HCT116 (cell line): ENCODE results near the gene OR56A5. TPM values are rescaled to one million over a fixed set of nuclear protein-coding genes. Genes with fewer than 3 reads are reported as not detected.

ENCODE experiments used
- ATAC-seq: fragments of 200-7000 bp; cut with Tn5 transposase; 2 replicates; pipeline ENCODE4 v1.9.1; 2020; ENCODE audit warnings: mild to moderate bottlenecking, moderate library complexity
- Bru-seq: library from RNA; stranded (reverse); fragments of 400-500 nt; gene quantifications from one replicate; lab custom pipeline; 2021; lab: Mats Ljungman, UMichigan
- BruChase-seq, 2 experiments: library from RNA; stranded (reverse); fragments of 400-500 nt; gene quantifications; one replicate each; lab custom pipeline; 2021; lab: Mats Ljungman, UMichigan
- BruUV-seq: library from RNA; stranded (reverse); fragments of 400-500 nt; replicated peaks from 2 replicates; lab custom pipeline; 2021; lab: Mats Ljungman, UMichigan
- CTCF ChIA-PET: fragments of 300-600 bp; sonication (Branson Sonifier 250); formaldehyde crosslinking; loops from one replicate; lab custom pipeline; 2021; ENCODE audit warnings: antibody characterized with exemption; lab: Charles Lee
- POLR2A ChIA-PET: fragments of 300-600, 350-600 bp; sonication (Branson Sonifier 250); formaldehyde crosslinking; loops from one replicate; lab custom pipeline; 2021; ENCODE audit warnings: antibody characterized with exemption; lab: Charles Lee
- RAD21 ChIA-PET, 2 experiments: fragments of 300-600 bp; sonication (Branson Sonifier 250); formaldehyde crosslinking; loops; one replicate each; lab custom pipeline; 2023; ENCODE audit warnings: low total read pairs in 2 of 2; ENCODE audit not compliant: uncharacterized antibody in 2 of 2, unreplicated experiment in 2 of 2, low non-redundant PET in 1 of 2; lab: Charles Lee
- DNase-seq: peaks from one replicate; pipeline ENCODE4 v3.0.0-alpha.2; 2010; ENCODE audit warnings: low read depth, low spot score
- H2AFZ ChIP-seq: fragments of 200-600 bp; shearing (Covaris generic), sonication (generic); 2 replicates; pipeline ENCODE4 v1.6.1; 2017; ENCODE audit warnings: low read depth, mixed run types, mixed read lengths, antibody characterized with exemption, low read length; ENCODE audit not compliant: poor library complexity, severe bottlenecking
- H3K27ac ChIP-seq: 2 replicates; pipeline ENCODE4 v1.5.1; 2012; ENCODE audit warnings: low read depth, low read length
- H3K27me3 ChIP-seq: fragments of 200-600 bp; sonication (generic); 2 replicates; pipeline ENCODE4 v1.6.1; 2016; ENCODE audit warnings: mixed run types, low read length, mixed read lengths; ENCODE audit not compliant: insufficient read depth
- H3K36me3 ChIP-seq, 2 experiments: fragments of 200-500 bp in 1 of 2; fragments of 200-600 bp in 1 of 2; sonication (Bioruptor generic) in 1 of 2; sonication (generic) in 1 of 2; 2 replicates each; pipeline versions ENCODE4 v1.5.1 to v1.6.1; 2014 to 2016; ENCODE audit warnings: low read length in 2 of 2, inconsistent platforms in 1 of 2, mixed read lengths in 1 of 2, mixed run types in 1 of 2; ENCODE audit not compliant: insufficient read depth in 2 of 2, control insufficient read depth in 1 of 2
- H3K4me1 ChIP-seq, 2 experiments: fragments of 200-600 bp in 1 of 2; sonication (generic) in 1 of 2; 2 replicates each; pipeline versions ENCODE4 v1.5.1 to v1.6.1; 2012 to 2017; ENCODE audit warnings: low read length in 2 of 2, inconsistent platforms in 1 of 2, mild to moderate bottlenecking in 1 of 2, mixed read lengths in 1 of 2, mixed run types in 1 of 2, moderate library complexity in 1 of 2; ENCODE audit not compliant: insufficient read depth in 2 of 2, control insufficient read depth in 1 of 2
- H3K4me2 ChIP-seq: fragments of 200-600 bp; sonication (generic); 2 replicates; pipeline ENCODE4 v1.6.1; 2017; ENCODE audit warnings: mixed run types, low read length, mixed read lengths
- H3K4me3 ChIP-seq, 2 experiments: fragments of 200-600 bp in 1 of 2; sonication (generic) in 1 of 2; replicated peaks in 1 of 2; 2 replicates each; pipeline ENCODE4 v1.5.1; 2011 to 2016; ENCODE audit warnings: low read length in 2 of 2, control low read depth in 1 of 2, low read depth in 1 of 2, mild to moderate bottlenecking in 1 of 2, mixed read lengths in 1 of 2, mixed run types in 1 of 2
- H3K79me2 ChIP-seq: fragments of 200-600 bp; sonication (generic); 2 replicates; pipeline ENCODE4 v1.6.1; 2017; ENCODE audit warnings: mild to moderate bottlenecking, mixed run types, low read length, moderate library complexity, mixed read lengths; ENCODE audit not compliant: insufficient read depth
- H3K9ac ChIP-seq: fragments of 200-600 bp; sonication (generic); 2 replicates; pipeline ENCODE4 v1.6.1; 2016; ENCODE audit warnings: low read length, mixed read lengths
- H3K9me2 ChIP-seq: fragments of 200-600 bp; sonication (generic), shearing (Covaris generic); 2 replicates; pipeline ENCODE4 v1.6.1; 2017; ENCODE audit warnings: mixed run types, mild to moderate bottlenecking, moderate library complexity; ENCODE audit not compliant: insufficient read depth
- H3K9me3 ChIP-seq, 2 experiments: fragments of 200-500 bp in 1 of 2; fragments of 200-600 bp in 1 of 2; sonication (Bioruptor generic) in 1 of 2; sonication (generic) in 1 of 2; 2 replicates each; pipeline ENCODE4 v1.6.1; 2014 to 2017; ENCODE audit warnings: low read length in 2 of 2, mixed read lengths in 2 of 2, inconsistent platforms in 1 of 2, low read depth in 1 of 2, mild to moderate bottlenecking in 1 of 2, mixed run types in 1 of 2, moderate library complexity in 1 of 2; ENCODE audit not compliant: control insufficient read depth in 1 of 2, insufficient read depth in 1 of 2
- H4K20me1 ChIP-seq: fragments of 200-600 bp; sonication (generic), shearing (Covaris generic); 2 replicates; pipeline ENCODE4 v1.6.1; 2017; ENCODE audit warnings: mixed run types, mild to moderate bottlenecking, moderate library complexity; ENCODE audit not compliant: insufficient read depth
- ATF3 ChIP-seq: IDR thresholded peaks from 2 replicates; pipeline ENCODE4 v1.6.1; 2012
- CEBPB ChIP-seq: IDR thresholded peaks from 2 replicates; pipeline ENCODE4 v1.6.1; 2012; ENCODE audit warnings: low read depth
- CTCF ChIP-seq, 3 experiments: fragments of 200-600 bp in 1 of 3; sonication (generic) in 1 of 3; IDR thresholded peaks in 2 of 3; conservative IDR thresholded peaks in 1 of 3; 2 replicates each; pipeline ENCODE4 v1.5.1; 2012 to 2017; ENCODE audit warnings: low read depth in 2 of 3, low read length in 2 of 3, antibody characterized with exemption in 1 of 3, borderline replicate concordance in 1 of 3, control low read depth in 1 of 3, mild to moderate bottlenecking in 1 of 3, mixed read lengths in 1 of 3, mixed run types in 1 of 3, moderate library complexity in 1 of 3; ENCODE audit not compliant: insufficient read depth in 1 of 3
- EGR1 ChIP-seq: IDR thresholded peaks from 2 replicates; pipeline ENCODE4 v1.6.1; 2012; ENCODE audit warnings: low read depth
- ELF1 ChIP-seq: IDR thresholded peaks from 2 replicates; pipeline ENCODE4 v1.6.1; 2012; ENCODE audit warnings: low read depth, borderline replicate concordance
- EZH2 ChIP-seq: fragments of 200-600 bp; sonication (generic); IDR thresholded peaks from 2 replicates; pipeline ENCODE4 v1.6.1; 2017; ENCODE audit warnings: antibody characterized with exemption, mixed run types
- EZH2phosphoT487 ChIP-seq: fragments of 200-600 bp; IDR thresholded peaks from 2 replicates; pipeline ENCODE4 v1.6.1; 2018; ENCODE audit warnings: antibody characterized with exemption, borderline replicate concordance
- JUND ChIP-seq: IDR thresholded peaks from 2 replicates; pipeline ENCODE4 v1.6.1; 2012
- POLR2A ChIP-seq: IDR thresholded peaks from 2 replicates; pipeline ENCODE4 v1.7.0; 2011; ENCODE audit warnings: borderline replicate concordance; ENCODE audit not compliant: insufficient read depth, insufficient read length; ENCODE audit errors: extremely low read depth
- POLR2AphosphoS5 ChIP-seq: IDR thresholded peaks from 2 replicates; pipeline ENCODE4 v1.6.1; 2011; ENCODE audit warnings: mild to moderate bottlenecking, low read depth, low read length, moderate library complexity
- SIN3A ChIP-seq: IDR thresholded peaks from 2 replicates; pipeline ENCODE4 v1.6.1; 2012; ENCODE audit warnings: low read depth
- SP1 ChIP-seq: IDR thresholded peaks from 2 replicates; pipeline ENCODE4 v1.6.1; 2012; ENCODE audit warnings: low read depth
- SRF ChIP-seq: IDR thresholded peaks from 2 replicates; pipeline ENCODE4 v1.6.1; 2012; ENCODE audit warnings: low read depth
- TCF7L2 ChIP-seq: IDR thresholded peaks from 2 replicates; pipeline ENCODE4 v1.7.0; 2011; ENCODE audit warnings: borderline replicate concordance, inconsistent platforms; ENCODE audit not compliant: insufficient read depth, insufficient read length; ENCODE audit errors: extremely low read depth
- ZBTB33 ChIP-seq: IDR thresholded peaks from 2 replicates; pipeline ENCODE4 v1.6.1; 2011; ENCODE audit warnings: mild to moderate bottlenecking, low read length, moderate library complexity; ENCODE audit not compliant: insufficient replicate concordance; ENCODE audit errors: extremely low read depth
- ZNF274 ChIP-seq: fragments of 200-500 bp; sonication (Bioruptor generic); IDR thresholded peaks from 2 replicates; pipeline ENCODE4 v1.6.1; 2014; ENCODE audit warnings: mild to moderate bottlenecking, low read depth, low read length, inconsistent platforms
- intact Hi-C: fragments of 100-400 bp; cut with micrococcal nuclease; formaldehyde crosslinking; loops from 2 replicates; pipeline ENCODE4 v1.10.0; 2022
- long read RNA-seq: library from polyadenylated mRNA; unstranded; transcript quantifications from one replicate; pipeline ENCODE4 v2.0.0, GENCODE V29; 2021; ENCODE audit not compliant: unreplicated experiment
- polyA plus RNA-seq: library from polyadenylated mRNA; unstranded; fragments of >200 nt; gene quantifications from 2 replicates; pipeline ENCODE4 v1.2.1, GENCODE V29; 2012; ENCODE audit warnings: missing spikeins
- total RNA-seq: library from RNA; stranded (reverse); gene quantifications from one replicate; pipeline ENCODE4 v1.2.1, GENCODE V29; 2021; ENCODE audit not compliant: unreplicated experiment

The OR56A5 gene, protein sequence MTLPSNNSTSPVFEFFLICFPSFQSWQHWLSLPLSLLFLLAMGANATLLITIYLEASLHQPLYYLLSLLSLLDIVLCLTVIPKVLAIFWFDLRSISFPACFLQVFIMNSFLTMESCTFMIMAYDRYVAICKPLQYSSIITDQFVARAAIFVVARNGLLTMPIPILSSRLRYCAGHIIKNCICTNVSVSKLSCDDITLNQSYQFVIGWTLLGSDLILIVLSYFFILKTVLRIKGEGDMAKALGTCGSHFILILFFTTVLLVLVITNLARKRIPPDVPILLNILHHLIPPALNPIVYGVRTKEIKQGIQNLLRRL
- total RNA-seq (not detected), Bru-seq, nascent RNA (not detected), BruChase-seq, experiment 1, labeled RNA remaining after a 6-hour chase (not detected), BruChase-seq, experiment 2, labeled RNA remaining after a 2-hour chase (not detected)
- polyA plus RNA-seq: not detected in 2 replicates
- long read RNA-seq: 0 reads

DNA sequence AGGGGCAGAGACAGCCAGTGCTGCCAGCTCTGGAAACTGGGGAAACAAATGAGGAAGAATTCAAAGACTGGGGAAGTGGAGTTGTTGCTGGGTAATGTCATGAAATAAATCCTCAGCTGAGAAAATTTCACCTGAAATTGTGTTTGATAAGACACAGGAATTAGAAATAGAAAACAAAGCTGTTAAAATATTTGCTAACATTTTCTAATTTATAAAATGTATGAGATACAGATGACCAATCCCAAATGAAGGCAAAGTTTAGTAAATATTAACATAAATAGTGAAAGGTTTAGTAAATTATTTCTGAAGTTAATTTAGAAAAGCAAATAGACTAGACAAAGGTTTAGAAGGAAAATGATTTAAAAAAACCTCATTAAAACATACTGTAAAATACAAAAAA, at the start of gene OR56A5:
OR56A5 (minus strand) TSS at position 101 of the 400 bp plus-strand sequence; CDS start at position 101, 0 bp downstream.
- TF ChIP-seq SRF (no peak), CEBPB (no peak), SIN3A (no peak)
- TF ChIP-seq, all 23 proteins: peak for 0
- no TSS peak for BruUV-seq
- POLR2A ChIA-PET: no interaction called here
- Histone ChIP-seq H3K27me3 (peaks cover 25% of the 10 kb centered on the region), H3K4me3 (no peak within 1 kb of the TSS), H3K27ac (no peak within 1 kb of the TSS), H3K9me3 (no peaks in the 10 kb centered on the region), H3K79me2 (no peaks in the 10 kb centered on the region), H3K4me2 (no peak within 1 kb of the TSS), H3K9ac (no peak within 1 kb of the TSS), H3K4me1 (no peaks in the 10 kb centered on the region), H2AFZ (no peak within 1 kb of the TSS), H4K20me1 (no peaks in the 10 kb centered on the region), H3K36me3 (no peaks in the 10 kb centered on the region), H3K9me2 (no peaks in the 10 kb centered on the region)
- no peak for DNase-seq
- RAD21 ChIA-PET: no interaction called here
- CTCF ChIA-PET: no interaction called here
- intact Hi-C loops: no loop called here
- no peak for ATAC-seq

GRCh38 chr11:6013042-6013441, 44.7 kb upstream of the OR56A5 start:
- H3K4me3 ChIP-seq: no peak overlapping the region
- no peaks in the 10 kb centered on the region for H3K4me1 ChIP-seq
- no peak overlapping the region for H2AFZ ChIP-seq
- no peak overlapping the region for H3K27ac ChIP-seq
- no peaks in the 10 kb centered on the region for H4K20me1 ChIP-seq
- no peaks in the 10 kb centered on the region for H3K79me2 ChIP-seq
- H3K9me2 ChIP-seq: no peaks in the 10 kb centered on the region
- ChIA-PET POLR2A (no interaction called here), RAD21 (no interaction called here), CTCF (no interaction called here)
- intact Hi-C loops: no loop called here
- BruUV-seq: no TSS peak
- H3K27me3 ChIP-seq: peaks cover 51% of the 10 kb centered on the region
- H3K36me3 ChIP-seq: no peaks in the 10 kb centered on the region
- ATAC-seq (no peak), DNase-seq (no peak)
- no peak overlapping the region for H3K4me2 ChIP-seq
- H3K9me3 ChIP-seq: 0 out of 4 replicates have a peak, but pooled peaks cover 0 to 5% of the 10 kb centered on the region in 2 experiments
- H3K9ac ChIP-seq: no peak overlapping the region
- no peak for TF ChIP-seq ATF3
- TF ChIP-seq TCF7L2: no peak
- no peak for TF ChIP-seq SIN3A
- TF ChIP-seq SP1: no peak
- TF ChIP-seq EGR1: no peak
- no peak for TF ChIP-seq EZH2
- no peak for TF ChIP-seq EZH2phosphoT487
- no peak for TF ChIP-seq ELF1
- TF ChIP-seq JUND: no peak
- no peak for TF ChIP-seq ZBTB33
- TF ChIP-seq CTCF (IDR thresholded peaks at IDR 0.05 in 2 of 3, conservative IDR thresholded peaks at IDR 0.05 in 1 of 3; ENCODE audit: borderline replicate concordance in 1 of 3, insufficient read depth in 1 of 3, low read depth in 2 of 3, low read length in 2 of 3): no peak
- TF ChIP-seq ZNF274: no peak
- no peak for TF ChIP-seq POLR2A
- TF ChIP-seq POLR2AphosphoS5: no peak
